ENCODE measurements around the gene SPAG16.

The SPAG16 gene

DNA sequence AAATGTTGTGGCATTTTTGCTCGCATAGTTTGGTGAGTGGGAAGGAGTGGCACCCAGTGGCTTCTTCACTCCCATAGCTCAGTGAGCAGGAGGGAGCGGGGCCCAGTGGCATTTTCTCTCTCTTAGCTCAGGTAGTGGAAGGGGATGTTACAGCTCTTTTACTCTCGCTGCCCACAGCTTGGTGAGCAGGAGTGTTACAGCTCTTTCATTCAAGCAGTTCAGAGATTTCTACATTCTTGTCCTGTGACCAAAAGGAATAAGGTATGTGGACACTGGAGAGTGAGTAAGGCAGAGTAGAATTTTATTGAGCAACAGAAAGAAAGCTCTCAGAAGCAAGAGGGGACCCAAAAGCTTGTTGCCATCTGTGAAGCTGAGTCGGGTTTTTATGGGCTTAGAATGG lies 192.4 kb downstream of the SPAG16 start:
- Mint-ChIP-seq H3K4me3 (no peak overlapping the region), H3K4me1 (ENCODE audit: low read depth) (no peaks in the 10 kb centered on the region), H3K9me3 (peaks cover 59% of the 10 kb centered on the region), H3K27ac (no peak overlapping the region), H3K36me3 (ENCODE audit: low read depth) (no peaks in the 10 kb centered on the region), H3K27me3 (no peaks in the 10 kb centered on the region)
- intact Hi-C loops (cut with micrococcal nuclease): no loop called here

- Mint-ChIP-seq H3K4me3 (no peak overlapping the region), H3K9me3 (no peaks in the 10 kb centered on the region), H3K27me3 (no peaks in the 10 kb centered on the region), H3K4me1 (ENCODE audit: low read depth) (no peaks in the 10 kb centered on the region), H3K36me3 (ENCODE audit: low read depth) (no peaks in the 10 kb centered on the region), H3K27ac (no peak overlapping the region)
- intact Hi-C loops (cut with micrococcal nuclease): no loop called here
Observed at GRCh38 chr2:213490087-213490486, 205.8 kb downstream of the SPAG16 start.

GRCh38 chr2:213491376-213491775 lies 207.1 kb downstream of the SPAG16 start:
- Mint-ChIP-seq H3K27me3 (no peaks in the 10 kb centered on the region), H3K4me1 (ENCODE audit: low read depth) (no peaks in the 10 kb centered on the region)

DNA sequence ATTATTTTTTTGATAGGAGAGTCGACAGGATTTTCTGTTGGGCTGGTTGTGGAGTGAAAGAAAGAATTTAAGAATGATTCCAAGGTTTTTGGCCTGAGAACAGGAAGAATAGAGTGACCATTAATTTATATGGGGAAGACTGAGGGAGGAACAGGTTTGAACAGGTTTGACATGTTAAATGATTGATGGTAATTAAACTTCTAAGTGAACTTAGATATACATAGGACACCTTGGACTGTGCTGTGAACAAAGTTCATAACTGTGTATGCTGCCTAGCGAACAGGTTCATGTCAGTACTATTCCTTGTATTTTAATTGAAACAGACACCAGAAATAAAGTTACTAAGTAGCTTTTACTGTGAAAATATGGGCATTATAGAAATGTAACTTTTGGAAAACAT lies 212.0 kb downstream of the SPAG16 start:
- Mint-ChIP-seq H3K36me3 (ENCODE audit: low read depth) (no peaks in the 10 kb centered on the region), H3K27ac (no peak overlapping the region), H3K27me3 (no peaks in the 10 kb centered on the region), H3K4me3 (no peak overlapping the region), H3K4me1 (ENCODE audit: low read depth) (no peaks in the 10 kb centered on the region), H3K9me3 (no peaks in the 10 kb centered on the region)
- intact Hi-C loops (cut with micrococcal nuclease): no loop called here

More at GRCh38 chr2:213491376-213491775, 207.1 kb downstream of the SPAG16 start:
- H3K27ac Mint-ChIP-seq: no peak overlapping the region
- no peak overlapping the region for H3K4me3 Mint-ChIP-seq
- intact Hi-C loops (cut with micrococcal nuclease): no loop called here
- H3K9me3 Mint-ChIP-seq: no peaks in the 10 kb centered on the region
- no peaks in the 10 kb centered on the region for H3K36me3 Mint-ChIP-seq (ENCODE audit: low read depth)

GRCh38 chr2:213500881-213501280 lies 216.6 kb downstream of the SPAG16 start:
- Mint-ChIP-seq H3K36me3 (ENCODE audit: low read depth) (no peaks in the 10 kb centered on the region), H3K4me1 (ENCODE audit: low read depth) (no peaks in the 10 kb centered on the region), H3K4me3 (no peak overlapping the region), H3K27me3 (no peaks in the 10 kb centered on the region), H3K9me3 (no peaks in the 10 kb centered on the region), H3K27ac (no peak overlapping the region)
- intact Hi-C loops (cut with micrococcal nuclease): no loop called here

- Mint-ChIP-seq H3K27me3 (no peaks in the 10 kb centered on the region), H3K9me3 (peaks cover 53% of the 10 kb centered on the region), H3K36me3 (ENCODE audit: low read depth) (no peaks in the 10 kb centered on the region), H3K4me3 (no peak overlapping the region), H3K27ac (no peak overlapping the region), H3K4me1 (ENCODE audit: low read depth) (no peaks in the 10 kb centered on the region)
- intact Hi-C loops (cut with micrococcal nuclease): no loop called here
Observed at GRCh38 chr2:213524164-213524563, 239.9 kb downstream of the SPAG16 start.

DNA sequence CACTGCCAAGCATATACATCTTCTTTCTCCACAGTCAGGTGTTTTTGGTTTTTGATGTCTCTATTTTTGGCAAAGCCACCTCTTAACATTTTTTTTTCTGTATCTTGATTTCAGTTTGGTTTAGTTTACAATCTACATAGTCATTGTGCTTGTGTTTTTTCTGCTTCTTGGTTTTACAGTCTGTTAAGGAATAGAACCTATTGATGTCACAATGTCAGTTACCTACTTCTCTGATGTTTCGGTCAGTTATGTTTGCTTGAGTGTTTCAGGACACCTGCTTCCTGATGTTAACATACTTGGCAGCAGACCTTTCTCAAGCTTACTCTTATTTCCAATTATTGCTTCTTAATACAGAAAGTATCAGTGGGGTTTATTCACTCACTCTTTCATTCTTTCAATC lies 253.3 kb downstream of the SPAG16 start:
- Mint-ChIP-seq H3K4me3 (no peak overlapping the region), H3K36me3 (ENCODE audit: low read depth) (no peaks in the 10 kb centered on the region), H3K27ac (no peak overlapping the region), H3K9me3 (no peaks in the 10 kb centered on the region), H3K4me1 (ENCODE audit: low read depth) (no peaks in the 10 kb centered on the region), H3K27me3 (no peaks in the 10 kb centered on the region)
- intact Hi-C loops (cut with micrococcal nuclease): no loop called here

GRCh38 chr2:213544940-213545339 lies 260.7 kb downstream of the SPAG16 start:
- peaks cover 8% of the 10 kb centered on the region for H3K9me3 Mint-ChIP-seq
- no peaks in the 10 kb centered on the region for H3K27me3 Mint-ChIP-seq
- no peaks in the 10 kb centered on the region for H3K36me3 Mint-ChIP-seq (ENCODE audit: low read depth)
- no peak overlapping the region for H3K4me3 Mint-ChIP-seq
- no peak overlapping the region for H3K27ac Mint-ChIP-seq
- H3K4me1 Mint-ChIP-seq (ENCODE audit: low read depth): peaks cover 14% of the 10 kb centered on the region
- intact Hi-C loops (cut with micrococcal nuclease): no loop called here

GRCh38 chr2:213545481-213545880 lies 261.2 kb downstream of the SPAG16 start:
- intact Hi-C loops (cut with micrococcal nuclease): no loop called here
- Mint-ChIP-seq H3K4me1 (ENCODE audit: low read depth) (peaks cover 14% of the 10 kb centered on the region), H3K36me3 (ENCODE audit: low read depth) (no peaks in the 10 kb centered on the region), H3K27me3 (no peaks in the 10 kb centered on the region), H3K4me3 (no peak overlapping the region), H3K27ac (no peak overlapping the region), H3K9me3 (peaks cover 8% of the 10 kb centered on the region)

- no peaks in the 10 kb centered on the region for H3K27me3 Mint-ChIP-seq
- peaks cover 14% of the 10 kb centered on the region for H3K4me1 Mint-ChIP-seq (ENCODE audit: low read depth)
- H3K27ac Mint-ChIP-seq: no peak overlapping the region
- H3K36me3 Mint-ChIP-seq (ENCODE audit: low read depth): no peaks in the 10 kb centered on the region
- no peak overlapping the region for H3K4me3 Mint-ChIP-seq
- H3K9me3 Mint-ChIP-seq: peaks cover 8% of the 10 kb centered on the region
- intact Hi-C loops (cut with micrococcal nuclease): no loop called here
Observed at GRCh38 chr2:213545964-213546475, 261.8 kb downstream of the SPAG16 start.

DNA sequence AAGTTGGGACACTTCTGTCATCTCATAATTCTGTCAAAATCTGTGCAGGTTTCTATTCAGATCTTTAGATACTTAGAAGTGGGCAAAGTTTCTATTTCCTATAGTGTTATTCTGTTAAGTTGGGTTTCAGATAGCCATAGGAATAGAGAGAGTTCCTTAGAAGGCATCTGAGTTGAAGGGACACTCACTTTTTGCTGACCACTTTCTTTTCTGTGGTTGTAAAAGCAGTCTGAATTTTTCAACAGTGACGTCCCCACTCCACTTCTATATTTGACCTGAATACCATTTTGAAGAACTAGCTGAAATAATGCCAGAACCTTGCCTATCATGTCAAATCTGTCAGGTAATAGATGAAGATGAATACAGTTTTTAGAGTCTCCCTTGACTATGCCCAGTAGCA lies 267.3 kb downstream of the SPAG16 start:
- intact Hi-C loops (cut with micrococcal nuclease): no loop called here
- Mint-ChIP-seq H3K4me1 (ENCODE audit: low read depth) (no peaks in the 10 kb centered on the region), H3K9me3 (peaks cover 35% of the 10 kb centered on the region)

GRCh38 chr2:213559053-213559452 lies 274.8 kb downstream of the SPAG16 start:
- Mint-ChIP-seq H3K4me3 (no peak overlapping the region), H3K36me3 (ENCODE audit: low read depth) (no peaks in the 10 kb centered on the region), H3K9me3 (peaks cover 28% of the 10 kb centered on the region), H3K27ac (no peak overlapping the region), H3K4me1 (ENCODE audit: low read depth) (no peaks in the 10 kb centered on the region), H3K27me3 (no peaks in the 10 kb centered on the region)
- intact Hi-C loops (cut with micrococcal nuclease): no loop called here

More for the DNA sequence above, 267.3 kb downstream of the SPAG16 start:
- Mint-ChIP-seq H3K27me3 (no peaks in the 10 kb centered on the region), H3K27ac (no peak overlapping the region), H3K4me3 (no peak overlapping the region), H3K36me3 (ENCODE audit: low read depth) (no peaks in the 10 kb centered on the region)

DNA sequence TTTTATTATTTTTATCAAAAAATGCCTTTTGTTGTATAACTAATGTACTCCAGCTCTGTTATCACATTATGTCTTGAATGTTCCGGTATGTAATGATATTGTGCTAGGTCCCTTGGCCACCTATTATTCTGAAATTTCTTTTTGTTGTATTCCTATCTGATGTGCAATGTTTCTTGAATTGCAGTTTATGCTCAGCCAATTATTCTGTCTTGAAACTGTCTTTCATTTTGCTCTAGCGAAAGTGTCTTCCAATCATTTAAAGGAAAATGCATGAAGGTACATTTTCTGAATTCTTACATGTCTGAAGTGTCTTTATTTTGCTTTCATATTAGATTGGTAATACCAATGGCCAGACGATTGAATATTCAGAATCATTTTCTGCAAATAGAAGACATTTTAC lies 277.5 kb downstream of the SPAG16 start:
- Mint-ChIP-seq H3K27me3 (no peaks in the 10 kb centered on the region), H3K4me1 (ENCODE audit: low read depth) (no peaks in the 10 kb centered on the region), H3K36me3 (ENCODE audit: low read depth) (no peaks in the 10 kb centered on the region), H3K4me3 (no peak overlapping the region), H3K9me3 (peaks cover 9% of the 10 kb centered on the region), H3K27ac (no peak overlapping the region)
- intact Hi-C loops (cut with micrococcal nuclease): no loop called here

- intact Hi-C loops (cut with micrococcal nuclease): no loop called here
- Mint-ChIP-seq H3K36me3 (ENCODE audit: low read depth) (no peaks in the 10 kb centered on the region), H3K27ac (no peak overlapping the region), H3K4me1 (ENCODE audit: low read depth) (no peaks in the 10 kb centered on the region), H3K27me3 (no peaks in the 10 kb centered on the region), H3K4me3 (no peak overlapping the region), H3K9me3 (peaks cover 9% of the 10 kb centered on the region)
Observed at GRCh38 chr2:213562539-213563180, 278.4 kb downstream of the SPAG16 start.

DNA sequence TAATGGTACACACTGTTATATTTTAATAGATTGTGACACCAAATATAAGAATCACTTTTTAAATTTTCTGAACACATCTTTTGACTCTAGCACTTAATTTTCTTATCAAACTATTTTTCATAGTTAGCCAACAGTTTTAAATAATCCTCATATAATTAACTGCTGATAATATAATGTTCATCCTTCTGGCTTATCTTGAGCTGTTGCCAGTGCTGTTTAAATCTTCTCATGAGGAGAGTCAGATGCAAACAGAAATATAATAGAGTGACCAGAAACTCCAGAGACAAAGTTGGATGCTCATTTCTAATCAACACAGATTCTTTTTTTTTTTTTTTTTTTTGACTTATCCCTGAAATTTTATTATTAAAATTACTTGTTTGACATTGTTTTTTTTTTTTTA lies 282.6 kb downstream of the SPAG16 start:
- intact Hi-C loops (cut with micrococcal nuclease): no loop called here
- no peak overlapping the region for H3K4me3 Mint-ChIP-seq
- H3K27ac Mint-ChIP-seq: no peak overlapping the region
- H3K9me3 Mint-ChIP-seq: peaks cover 9% of the 10 kb centered on the region
- no peaks in the 10 kb centered on the region for H3K27me3 Mint-ChIP-seq
- no peaks in the 10 kb centered on the region for H3K4me1 Mint-ChIP-seq (ENCODE audit: low read depth)
- no peaks in the 10 kb centered on the region for H3K36me3 Mint-ChIP-seq (ENCODE audit: low read depth)

Measured in dendritic cell treated with granulocyte-macrophage colony-stimulating factor and Interleukin-4, amounts not matched to agents 40 ng/mL and 50 ng/mL, for 4 days (primary cell).